K562 (cell line): ENCODE results near the gene HPCAL1. TPM values are rescaled to one million over a fixed set of nuclear protein-coding genes. Genes with fewer than 3 reads are reported as not detected.
A peak's percentile ranks its signal among the peaks of the same experiment; 100 is the strongest.

Experiments
- CREBBP ChIP-seq: IDR thresholded peaks from one replicate; pipeline ENCODE4 v1.6.1; 2012; ENCODE audit warnings: low read depth, mild to moderate bottlenecking, control low read depth, inconsistent platforms, low read length
- EP300 ChIP-seq: IDR thresholded peaks from 2 replicates; pipeline ENCODE4 v1.6.1; 2012; ENCODE audit warnings: low read length, improper control_type of control experiment
- GATAD2B ChIP-seq: fragments of 450-650 bp; IDR thresholded peaks from 2 replicates; pipeline ENCODE4 v1.6.1; 2017; ENCODE audit warnings: mild to moderate bottlenecking, borderline replicate concordance
- LARP7 ChIP-seq: fragments of 450-650 bp; IDR thresholded peaks from 2 replicates; pipeline ENCODE4 v1.6.1; 2016
- RBM15 ChIP-seq: fragments of 200-400 bp; formaldehyde crosslinking; IDR thresholded peaks from 2 replicates; pipeline ENCODE4 v1.6.1; 2018; ENCODE audit warnings: mild to moderate bottlenecking, low read length, moderate library complexity; ENCODE audit not compliant: insufficient read depth
- SMAD3 ChIP-seq: fragments of 450-650 bp; formaldehyde crosslinking; conservative IDR thresholded peaks from 2 replicates; pipeline ENCODE4 v1.4.0; 2020; ENCODE audit warnings: mild to moderate bottlenecking
- SMARCC2 ChIP-seq: fragments of 450-650 bp; IDR thresholded peaks from 2 replicates; pipeline ENCODE4 v1.6.1; 2017; ENCODE audit warnings: antibody characterized with exemption, moderate library complexity, mild to moderate bottlenecking, low read depth
- TEAD2 ChIP-seq: fragments of 450-650 bp; IDR thresholded peaks from 2 replicates; pipeline ENCODE4 v1.6.1; 2016; ENCODE audit warnings: missing genetic modification characterization, control low read depth, missing compliant biosample characterization
- XRCC4 ChIP-seq: IDR thresholded peaks from one replicate; pipeline ENCODE4 v1.6.1; 2011; ENCODE audit not compliant: insufficient read depth, insufficient read length; ENCODE audit errors: extremely low read depth
- ZFP30 ChIP-seq: fragments of 250-450 bp; sonication (Bioruptor Pico); IDR thresholded peaks from 2 replicates; pipeline ENCODE4 v1.8.0; 2022; ENCODE audit warnings: moderate library complexity, mild to moderate bottlenecking, inconsistent platforms, borderline replicate concordance
- ZNF3 ChIP-seq: fragments of 250-450 bp; sonication (Bioruptor Pico); IDR thresholded peaks from 2 replicates; pipeline ENCODE4 v1.5.0; 2021; ENCODE audit warnings: mild to moderate bottlenecking, moderate library complexity
- ZNF507 ChIP-seq: conservative IDR thresholded peaks from 2 replicates; pipeline ENCODE4 v1.6.1; 2017; ENCODE audit warnings: missing genetic modification characterization, missing compliant biosample characterization
- ZNF561 ChIP-seq: fragments of 450-650 bp; formaldehyde crosslinking; conservative IDR thresholded peaks from 2 replicates; pipeline ENCODE4 v1.4.0; 2020; ENCODE audit warnings: mild to moderate bottlenecking, moderate library complexity
- polyA plus RNA-seq, 8 experiments: library from polyadenylated mRNA; depleted of rRNA in 4 of 8; stranded (reverse) in 5 of 8; unstranded in 3 of 8; fragments of >200 nt; fragmentation: Nextera tagmentation in 2 of 8; fragmentation: Illumina TruSeq in 1 of 8; extraction: Ambion mirVana in 2 of 8; extraction: Trizol in 1 of 8; gene quantifications; 2 replicates each; pipeline versions ENCODE4 v1.2.1 to v1.2.3, GENCODE V29; 2011 to 2014; ENCODE audit warnings: inconsistent platforms in 1 of 8, missing spikeins in 1 of 8
- total RNA-seq, 7 experiments: library from RNA; depleted of rRNA in 6 of 7; stranded (reverse); fragments of >200 nt in 6 of 7; fragmentation: Illumina TruSeq in 2 of 7; extraction: Trizol in 2 of 7; gene quantifications; 2 replicates each; pipeline versions ENCODE4 v1.2.1 to v1.2.3, GENCODE V29; 2011 to 2021; ENCODE audit warnings: low replicate concordance in 1 of 7
- TF ChIP-seq, protein P1 (sequence below): sonication (generic); formaldehyde crosslinking; IDR thresholded peaks from 2 replicates; pipeline ENCODE4 v1.8.0; 2023; ENCODE audit warnings: missing genetic modification reagents, mild to moderate bottlenecking, borderline replicate concordance
- TF ChIP-seq, protein P2 (sequence below): sonication (generic); formaldehyde crosslinking; IDR thresholded peaks from 2 replicates; pipeline ENCODE4 v1.5.0; 2020; ENCODE audit warnings: missing genetic modification reagents
- TF ChIP-seq, protein P3 (sequence below), 2 experiments: IDR thresholded peaks in 1 of 2; conservative IDR thresholded peaks in 1 of 2; 2 replicates each; pipeline ENCODE4 v1.6.1; 2016; ENCODE audit warnings: low read depth in 2 of 2, mild to moderate bottlenecking in 1 of 2, missing compliant biosample characterization in 1 of 2, missing genetic modification characterization in 1 of 2, moderate library complexity in 1 of 2

HPCAL1 gene
- total and polyA plus RNA-seq, 9 of the 15 experiments (the other 6 are each of a cell fraction or from before 2014, with no cell fraction given) = 2.7 to 65.5 (median 23.9) TPM

DNA sequence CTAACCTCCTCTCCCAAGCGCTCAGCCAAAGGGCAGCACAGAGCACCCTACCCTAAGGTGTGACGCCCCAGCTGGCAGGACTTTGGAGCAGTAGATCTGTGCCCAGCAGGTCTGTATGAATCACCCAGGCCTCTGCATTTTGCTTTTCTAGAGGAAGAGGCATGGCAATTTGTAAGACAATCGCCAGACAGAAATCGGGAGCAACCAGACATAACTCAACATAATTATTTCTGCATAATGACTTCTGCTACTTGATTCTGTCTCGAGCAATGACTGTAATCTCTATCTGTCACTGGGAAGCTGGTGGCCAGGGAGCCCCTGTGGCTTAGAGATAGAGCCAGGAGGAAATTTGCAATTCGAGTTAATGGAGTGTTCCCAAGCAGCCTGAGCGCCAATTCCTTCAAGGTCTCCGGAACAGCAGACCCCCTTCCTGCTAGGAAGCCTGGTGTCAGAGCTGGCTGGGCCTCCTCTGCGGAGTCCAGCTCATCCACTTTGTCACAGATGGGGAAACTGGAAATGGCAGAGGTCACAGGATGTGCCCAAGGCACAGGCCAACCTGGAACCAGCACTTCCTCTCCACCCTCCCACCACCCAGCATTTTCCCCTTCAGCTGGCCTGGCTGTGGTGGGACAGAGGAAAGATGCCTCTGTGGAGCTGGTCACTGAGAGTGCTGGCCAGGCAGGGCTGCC lies 90.4 kb downstream of the HPCAL1 start (continued):
- TF ChIP-seq, protein P1, sequence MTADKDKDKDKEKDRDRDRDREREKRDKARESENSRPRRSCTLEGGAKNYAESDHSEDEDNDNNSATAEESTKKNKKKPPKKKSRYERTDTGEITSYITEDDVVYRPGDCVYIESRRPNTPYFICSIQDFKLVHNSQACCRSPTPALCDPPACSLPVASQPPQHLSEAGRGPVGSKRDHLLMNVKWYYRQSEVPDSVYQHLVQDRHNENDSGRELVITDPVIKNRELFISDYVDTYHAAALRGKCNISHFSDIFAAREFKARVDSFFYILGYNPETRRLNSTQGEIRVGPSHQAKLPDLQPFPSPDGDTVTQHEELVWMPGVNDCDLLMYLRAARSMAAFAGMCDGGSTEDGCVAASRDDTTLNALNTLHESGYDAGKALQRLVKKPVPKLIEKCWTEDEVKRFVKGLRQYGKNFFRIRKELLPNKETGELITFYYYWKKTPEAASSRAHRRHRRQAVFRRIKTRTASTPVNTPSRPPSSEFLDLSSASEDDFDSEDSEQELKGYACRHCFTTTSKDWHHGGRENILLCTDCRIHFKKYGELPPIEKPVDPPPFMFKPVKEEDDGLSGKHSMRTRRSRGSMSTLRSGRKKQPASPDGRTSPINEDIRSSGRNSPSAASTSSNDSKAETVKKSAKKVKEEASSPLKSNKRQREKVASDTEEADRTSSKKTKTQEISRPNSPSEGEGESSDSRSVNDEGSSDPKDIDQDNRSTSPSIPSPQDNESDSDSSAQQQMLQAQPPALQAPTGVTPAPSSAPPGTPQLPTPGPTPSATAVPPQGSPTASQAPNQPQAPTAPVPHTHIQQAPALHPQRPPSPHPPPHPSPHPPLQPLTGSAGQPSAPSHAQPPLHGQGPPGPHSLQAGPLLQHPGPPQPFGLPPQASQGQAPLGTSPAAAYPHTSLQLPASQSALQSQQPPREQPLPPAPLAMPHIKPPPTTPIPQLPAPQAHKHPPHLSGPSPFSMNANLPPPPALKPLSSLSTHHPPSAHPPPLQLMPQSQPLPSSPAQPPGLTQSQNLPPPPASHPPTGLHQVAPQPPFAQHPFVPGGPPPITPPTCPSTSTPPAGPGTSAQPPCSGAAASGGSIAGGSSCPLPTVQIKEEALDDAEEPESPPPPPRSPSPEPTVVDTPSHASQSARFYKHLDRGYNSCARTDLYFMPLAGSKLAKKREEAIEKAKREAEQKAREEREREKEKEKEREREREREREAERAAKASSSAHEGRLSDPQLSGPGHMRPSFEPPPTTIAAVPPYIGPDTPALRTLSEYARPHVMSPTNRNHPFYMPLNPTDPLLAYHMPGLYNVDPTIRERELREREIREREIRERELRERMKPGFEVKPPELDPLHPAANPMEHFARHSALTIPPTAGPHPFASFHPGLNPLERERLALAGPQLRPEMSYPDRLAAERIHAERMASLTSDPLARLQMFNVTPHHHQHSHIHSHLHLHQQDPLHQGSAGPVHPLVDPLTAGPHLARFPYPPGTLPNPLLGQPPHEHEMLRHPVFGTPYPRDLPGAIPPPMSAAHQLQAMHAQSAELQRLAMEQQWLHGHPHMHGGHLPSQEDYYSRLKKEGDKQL (CRISPR knock-in tag) = no peak
- TF ChIP-seq ZNF561 (CRISPR knock-in tag) (no peak), ZFP30 (CRISPR knock-in tag) (no peak), RBM15 (no peak), GATAD2B (no peak), EP300 (peak; percentile 86), TEAD2 (tag) (no peak), ZNF3 (CRISPR knock-in tag) (no peak), CREBBP (no peak), ZNF507 (tag) (no peak), SMAD3 (no peak; the same call in 1 of the 2 replicates), LARP7 (no peak), SMARCC2 (no peak; the same call in 1 of the 2 replicates), XRCC4 (no peak)
- TF ChIP-seq, protein P2, sequence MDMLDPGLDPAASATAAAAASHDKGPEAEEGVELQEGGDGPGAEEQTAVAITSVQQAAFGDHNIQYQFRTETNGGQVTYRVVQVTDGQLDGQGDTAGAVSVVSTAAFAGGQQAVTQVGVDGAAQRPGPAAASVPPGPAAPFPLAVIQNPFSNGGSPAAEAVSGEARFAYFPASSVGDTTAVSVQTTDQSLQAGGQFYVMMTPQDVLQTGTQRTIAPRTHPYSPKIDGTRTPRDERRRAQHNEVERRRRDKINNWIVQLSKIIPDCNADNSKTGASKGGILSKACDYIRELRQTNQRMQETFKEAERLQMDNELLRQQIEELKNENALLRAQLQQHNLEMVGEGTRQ (CRISPR knock-in tag) = no peak
- TF ChIP-seq, protein P3, sequence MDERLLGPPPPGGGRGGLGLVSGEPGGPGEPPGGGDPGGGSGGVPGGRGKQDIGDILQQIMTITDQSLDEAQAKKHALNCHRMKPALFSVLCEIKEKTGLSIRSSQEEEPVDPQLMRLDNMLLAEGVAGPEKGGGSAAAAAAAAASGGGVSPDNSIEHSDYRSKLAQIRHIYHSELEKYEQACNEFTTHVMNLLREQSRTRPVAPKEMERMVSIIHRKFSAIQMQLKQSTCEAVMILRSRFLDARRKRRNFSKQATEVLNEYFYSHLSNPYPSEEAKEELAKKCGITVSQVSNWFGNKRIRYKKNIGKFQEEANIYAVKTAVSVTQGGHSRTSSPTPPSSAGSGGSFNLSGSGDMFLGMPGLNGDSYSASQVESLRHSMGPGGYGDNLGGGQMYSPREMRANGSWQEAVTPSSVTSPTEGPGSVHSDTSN (CRISPR knock-in tag; IDR thresholded peaks at IDR 0.05; ENCODE audit: low read depth) = no peak
- TF ChIP-seq, protein P3 (tag; conservative IDR thresholded peaks at IDR 0.05; ENCODE audit: low read depth) = peak; percentile 48
